ENCODE measurements around the gene SSC5D. TPM values are rescaled to one million over a fixed set of nuclear protein-coding genes. Genes with fewer than 3 reads are reported as not detected.

Gene SSC5D
- total RNA-seq, 2 experiments from 2014 or later, result 0.42 to 1.3 TPM

DNA sequence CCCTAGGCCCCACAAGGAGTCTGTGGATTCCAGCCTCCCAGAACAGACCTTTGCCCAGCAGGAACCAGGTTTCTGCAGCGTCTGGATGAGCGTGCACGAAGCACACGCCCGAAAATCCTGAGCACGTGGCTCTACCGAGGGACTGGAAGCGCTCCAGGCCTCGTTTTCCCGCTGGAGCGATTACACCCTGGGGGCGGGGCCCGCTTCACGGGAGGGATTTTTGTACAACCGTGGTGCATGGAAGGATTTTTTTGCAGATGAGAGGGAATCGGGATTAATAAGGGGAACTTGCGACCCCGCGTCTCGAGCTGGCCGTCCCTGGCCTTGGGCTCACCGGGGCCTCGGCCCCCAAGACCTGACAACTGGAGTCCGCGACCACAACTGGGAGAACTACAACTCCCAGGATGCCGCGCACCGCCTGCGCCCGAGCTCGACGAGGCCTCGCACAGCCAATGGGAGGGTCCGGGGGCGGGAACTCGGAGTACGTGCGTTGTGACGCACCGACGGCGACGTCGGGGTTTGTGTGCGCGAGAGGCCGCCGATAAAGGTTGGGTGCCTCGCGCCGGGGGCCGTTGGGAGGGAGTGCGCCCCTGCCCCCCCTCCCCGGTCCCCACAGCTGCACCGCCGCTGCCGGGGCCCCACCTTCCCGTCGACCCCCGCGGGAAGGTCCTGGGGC, 12.0 kb upstream of the SSC5D start, which contains the start of gene ZNF628:
ZNF628 (plus strand) TSS at position 518 of the 676 bp plus-strand sequence. CDS start 3,294 bp downstream, outside the sequence.
- DNase-seq (peak; percentile 94 to 99 (median 98)), ATAC-seq (ENCODE audit: poor library complexity) (peak; percentile 93)
- Mint-ChIP-seq H3K36me3 (ENCODE audit: low read depth) (peaks cover 12% of the 10 kb centered on the region), H3K9me3 (no peaks in the 10 kb centered on the region), H3K4me3 (peak within 1 kb of the TSS; percentile 91), H3K27ac (peak within 1 kb of the TSS; percentile 93), H3K27me3 (no peaks in the 10 kb centered on the region), H3K4me1 (ENCODE audit: low read depth) (peaks cover 38% of the 10 kb centered on the region)
- Histone ChIP-seq H3K4me3 (ENCODE audit: low read length) (peak within 1 kb of the TSS; percentile 76), H3K27me3 (ENCODE audit: control insufficient read depth in 1 of 2, insufficient read depth in 2 of 2, low read length in 2 of 2) (no peaks in the 10 kb centered on the region), H3K36me3 (ENCODE audit: insufficient read depth, low read length) (peaks cover 3% of the 10 kb centered on the region), H3K27ac (ENCODE audit: low read depth in 1 of 2, low read length in 2 of 2) (peak within 1 kb of the TSS; percentile 72 to 77), H3K9me3 (ENCODE audit: control insufficient read depth in 1 of 2, insufficient read depth in 1 of 2, low read length in 2 of 2) (no peaks in the 10 kb centered on the region), H3K4me1 (ENCODE audit: insufficient read depth, low read length) (peaks cover 26% of the 10 kb centered on the region)
- ChIA-PET POLR2A (interaction anchor here (0.5 to 3.4 kb wide), 28 partner anchors 9 to 1499 kb away, joined by 3 to 35 read pairs (median 7); partner anchors contain the start of genes FIZ1, HSPBP1, ISOC2 and KMT5C), CTCF (interaction anchor here (0.9 to 2.3 kb wide), 8 partner anchors 8 to 359 kb away, joined by 3 to 27 read pairs (median 5); partner anchors contain the start of genes FIZ1, ISOC2, PPP1R12C and ZNF865)
- intact Hi-C loops (cut with DNase I, micrococcal nuclease), result loop anchor here (2.0 to 10.0 kb wide), 3 partner anchors 67 to 1014 kb away; partner anchors contain the start of genes LENG9 (in 1 of the 2) and ZSCAN5A (in 1 of the 2)
- TF ChIP-seq, protein P1, sequence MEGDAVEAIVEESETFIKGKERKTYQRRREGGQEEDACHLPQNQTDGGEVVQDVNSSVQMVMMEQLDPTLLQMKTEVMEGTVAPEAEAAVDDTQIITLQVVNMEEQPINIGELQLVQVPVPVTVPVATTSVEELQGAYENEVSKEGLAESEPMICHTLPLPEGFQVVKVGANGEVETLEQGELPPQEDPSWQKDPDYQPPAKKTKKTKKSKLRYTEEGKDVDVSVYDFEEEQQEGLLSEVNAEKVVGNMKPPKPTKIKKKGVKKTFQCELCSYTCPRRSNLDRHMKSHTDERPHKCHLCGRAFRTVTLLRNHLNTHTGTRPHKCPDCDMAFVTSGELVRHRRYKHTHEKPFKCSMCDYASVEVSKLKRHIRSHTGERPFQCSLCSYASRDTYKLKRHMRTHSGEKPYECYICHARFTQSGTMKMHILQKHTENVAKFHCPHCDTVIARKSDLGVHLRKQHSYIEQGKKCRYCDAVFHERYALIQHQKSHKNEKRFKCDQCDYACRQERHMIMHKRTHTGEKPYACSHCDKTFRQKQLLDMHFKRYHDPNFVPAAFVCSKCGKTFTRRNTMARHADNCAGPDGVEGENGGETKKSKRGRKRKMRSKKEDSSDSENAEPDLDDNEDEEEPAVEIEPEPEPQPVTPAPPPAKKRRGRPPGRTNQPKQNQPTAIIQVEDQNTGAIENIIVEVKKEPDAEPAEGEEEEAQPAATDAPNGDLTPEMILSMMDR (IDR thresholded peaks at IDR 0.05), result no peak

DNA sequence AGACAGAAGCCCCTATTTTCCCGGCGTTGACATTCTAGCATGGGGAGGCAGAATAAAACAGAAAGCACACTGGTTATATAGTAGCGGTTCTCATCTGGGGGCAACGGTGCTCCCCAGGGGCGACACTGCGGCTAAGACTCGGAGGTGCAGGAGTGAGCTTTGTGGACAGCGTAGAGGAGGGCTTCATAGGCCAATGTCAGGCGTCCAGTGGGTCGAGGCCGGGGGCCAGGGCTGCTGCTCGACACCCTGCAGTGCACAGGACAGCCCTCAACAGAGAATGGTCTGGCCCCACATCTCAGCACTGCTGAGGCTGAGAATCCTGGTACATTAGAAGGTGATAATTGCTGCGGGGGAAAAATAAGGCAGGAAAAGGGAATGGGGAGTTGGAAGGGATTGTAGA, 10.3 kb upstream of the SSC5D start:
- Mint-ChIP-seq H3K4me3 (peak overlapping the region; percentile 26), H3K9me3 (no peaks in the 10 kb centered on the region), H3K27ac (peak overlapping the region; percentile 63), H3K27me3 (no peaks in the 10 kb centered on the region), H3K36me3 (ENCODE audit: low read depth) (peaks cover 12% of the 10 kb centered on the region), H3K4me1 (ENCODE audit: low read depth) (peaks cover 38% of the 10 kb centered on the region)
- ATAC-seq (ENCODE audit: poor library complexity) (no peak), DNase-seq (no peak)
- ChIA-PET CTCF (interaction anchor here (1.5 kb wide), 1 partner anchor 26 kb away, joined by 6 read pairs; no protein-coding TSS in a partner anchor), POLR2A (interaction anchor here (2.3 kb wide), 1 partner anchor 121 kb away, joined by 22 read pairs; the partner anchor contains the start of genes FIZ1 and ZNF524)
- intact Hi-C loops (cut with DNase I, micrococcal nuclease), result loop anchor here (2.0 to 10.0 kb wide), 3 partner anchors 69 to 1016 kb away; partner anchors contain the start of genes LENG9 (in 1 of the 2) and ZSCAN5A (in 1 of the 2)
- Histone ChIP-seq H3K4me1 (ENCODE audit: insufficient read depth, low read length) (peaks cover 26% of the 10 kb centered on the region), H3K36me3 (ENCODE audit: insufficient read depth, low read length) (peaks cover 3% of the 10 kb centered on the region), H3K9me3 (ENCODE audit: control insufficient read depth in 1 of 2, insufficient read depth in 1 of 2, low read length in 2 of 2) (no peaks in the 10 kb centered on the region), H3K27ac (ENCODE audit: low read depth in 1 of 2, low read length in 2 of 2) (no peak overlapping the region), H3K4me3 (ENCODE audit: low read length) (no peak overlapping the region), H3K27me3 (ENCODE audit: control insufficient read depth in 1 of 2, insufficient read depth in 2 of 2, low read length in 2 of 2) (no peaks in the 10 kb centered on the region)
- TF ChIP-seq, protein P1 (IDR thresholded peaks at IDR 0.05), result no peak

DNA sequence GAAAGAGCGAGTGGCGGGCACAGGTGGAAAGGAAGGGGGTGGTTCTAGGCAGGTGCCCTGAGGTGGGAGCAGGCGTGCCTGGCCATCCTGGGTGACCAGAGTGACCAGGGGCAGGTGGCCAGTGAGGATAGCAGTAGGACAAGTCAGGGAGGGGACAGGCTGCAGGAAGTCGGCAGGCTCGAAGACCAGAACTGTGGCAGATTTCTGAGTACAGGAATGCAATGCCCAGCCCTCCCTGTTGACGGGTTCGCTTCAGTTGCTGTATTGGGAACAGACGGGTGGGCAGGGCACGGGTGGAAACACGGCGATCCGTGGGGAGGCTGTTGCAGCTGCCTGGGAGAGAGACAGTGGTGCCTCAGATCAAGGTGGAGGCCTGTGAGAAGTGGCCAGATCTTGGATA, 9.9 kb upstream of the SSC5D start:
- Mint-ChIP-seq H3K27ac (peak overlapping the region; percentile 63), H3K4me1 (ENCODE audit: low read depth) (peaks cover 38% of the 10 kb centered on the region), H3K36me3 (ENCODE audit: low read depth) (peaks cover 12% of the 10 kb centered on the region), H3K9me3 (no peaks in the 10 kb centered on the region), H3K27me3 (no peaks in the 10 kb centered on the region), H3K4me3 (peak overlapping the region; percentile 26)
- Histone ChIP-seq H3K27ac (ENCODE audit: low read depth in 1 of 2, low read length in 2 of 2) (no peak overlapping the region), H3K27me3 (ENCODE audit: control insufficient read depth in 1 of 2, insufficient read depth in 2 of 2, low read length in 2 of 2) (no peaks in the 10 kb centered on the region), H3K4me3 (ENCODE audit: low read length) (no peak overlapping the region), H3K9me3 (ENCODE audit: control insufficient read depth in 1 of 2, insufficient read depth in 1 of 2, low read length in 2 of 2) (no peaks in the 10 kb centered on the region), H3K36me3 (ENCODE audit: insufficient read depth, low read length) (peaks cover 3% of the 10 kb centered on the region), H3K4me1 (ENCODE audit: insufficient read depth, low read length) (peaks cover 29% of the 10 kb centered on the region)
- CTCF ChIA-PET, result interaction anchor here (1.5 kb wide), 1 partner anchor 25 kb away, joined by 6 read pairs; no protein-coding TSS in a partner anchor
- DNase-seq, result no peak
- POLR2A ChIA-PET, result no interaction called here
- intact Hi-C loops (cut with DNase I, micrococcal nuclease), result loop anchor here in 1 of 2 experiments (5.0 to 10.0 kb wide), 2 partner anchors 836 to 1016 kb away; partner anchors contain the start of genes LENG9 and ZSCAN5A
- no peak for ATAC-seq (ENCODE audit: poor library complexity)
- TF ChIP-seq, protein P1 (IDR thresholded peaks at IDR 0.05), result no peak

Data from CD4-positive, alpha-beta T cell (primary cell).